Spleen (tissue), 7 donors: Measurements from ENCODE around the gene EPB41L4B.

ENCODE experiments used
- CTCF ChIP-seq, 11 experiments: fragments of 200-600 bp in 7 of 11; fragments of 450-650 bp in 4 of 11; sonication (generic) in 4 of 11; IDR thresholded peaks in 8 of 11; conservative IDR thresholded peaks in 3 of 11; 1 replicate in 7 of 11; 2 replicates in 4 of 11; pipeline versions ENCODE4 v1.4.0 to v1.8.0; 2016 to 2021; ENCODE audit warnings: antibody characterized with exemption in 11 of 11, inconsistent platforms in 4 of 11, mild to moderate bottlenecking in 1 of 11
- POLR2AphosphoS5 ChIP-seq, 3 donors: sonication (generic); formaldehyde crosslinking; IDR thresholded peaks; one replicate each; pipeline ENCODE4 v1.5.1; 2017; ENCODE audit warnings: antibody characterized with exemption in 3 of 3
- donor health status: DM: no; HTN: no; CAD: no; lungs with moderate emphysema.
- donor health status: DM: no; HTN: no; CAD: no.
- donor health status: DM: no; HTN: no; CAD: no.

- TF ChIP-seq CTCF (IDR thresholded peaks at IDR 0.05 in 8 of 11, conservative IDR thresholded peaks at IDR 0.05 in 3 of 11) (no peak), POLR2AphosphoS5 (IDR thresholded peaks at IDR 0.05) (no peak)
These were observed 73.6 kb downstream of the EPB41L4B start for GRCh38 chr9:109247228-109247627.
